NCI-H524 treated with DMSO at 0.1 percent for 48 hours (cell line): ENCODE results near the gene TMEM184C.

Source experiments
- DNase-seq: peaks from one replicate; lab custom pipeline; 2025; lab: John Stamatoyannopoulos, UW

Gene TMEM184C

DNA sequence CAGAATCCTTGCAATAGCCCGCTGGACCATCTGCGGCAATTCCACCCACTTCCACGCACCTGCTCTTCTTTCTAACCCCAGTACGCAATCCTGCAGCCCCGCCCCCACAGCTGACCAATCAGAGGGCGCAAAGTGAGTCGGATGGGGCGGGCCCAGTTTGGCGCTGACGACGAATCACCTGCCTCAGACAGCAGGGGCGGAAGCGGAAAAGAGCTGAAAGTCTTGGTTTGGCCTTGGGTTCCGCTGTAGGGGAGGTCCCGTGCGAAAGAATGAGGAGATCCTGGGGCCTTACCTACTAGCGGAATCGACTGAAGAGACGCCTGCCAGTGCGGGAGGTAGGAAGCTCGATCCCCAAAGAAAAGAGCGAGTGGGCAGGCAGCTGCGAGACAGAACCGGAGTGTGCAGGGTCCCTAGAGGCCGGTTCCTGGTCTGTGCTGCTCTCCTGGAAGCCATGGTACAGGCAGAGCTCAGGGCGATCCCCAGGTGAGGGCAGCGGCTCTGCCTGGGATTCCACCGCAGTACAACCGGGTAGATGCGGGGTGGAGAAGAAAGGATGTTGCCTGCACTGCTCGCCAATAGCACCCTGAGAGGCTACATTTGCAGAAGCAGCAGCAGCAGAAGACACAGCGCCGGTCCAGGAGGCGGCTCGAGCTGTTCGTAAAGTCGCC, at the start of gene TMEM184C:
Gene TMEM184C, plus strand, starts transcription at position 225 of the 668 bp plus-strand sequence. CDS start 560 bp downstream, outside the sequence.
- peak; percentile 79 for DNase-seq

DNA sequence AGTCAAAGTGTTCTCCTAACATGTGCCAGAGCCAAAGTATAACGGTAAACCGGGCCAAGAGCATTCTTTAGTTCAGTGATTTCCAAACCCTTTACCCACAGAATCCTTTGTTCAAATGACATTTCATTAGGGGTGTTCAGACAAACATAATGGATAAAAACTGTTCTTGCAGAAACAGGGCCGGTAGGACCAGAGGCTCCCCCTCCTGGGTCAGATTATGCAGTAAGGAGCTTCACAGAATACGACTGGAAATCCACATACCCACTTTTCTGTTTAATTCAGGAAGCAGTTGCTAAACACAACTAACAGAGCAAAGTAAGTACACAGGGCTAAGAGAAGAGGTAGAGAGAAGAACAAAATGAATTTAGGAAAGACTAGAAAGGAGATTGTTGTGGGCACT, 46.6 kb upstream of the TMEM184C start:
- no peak for DNase-seq

DNA sequence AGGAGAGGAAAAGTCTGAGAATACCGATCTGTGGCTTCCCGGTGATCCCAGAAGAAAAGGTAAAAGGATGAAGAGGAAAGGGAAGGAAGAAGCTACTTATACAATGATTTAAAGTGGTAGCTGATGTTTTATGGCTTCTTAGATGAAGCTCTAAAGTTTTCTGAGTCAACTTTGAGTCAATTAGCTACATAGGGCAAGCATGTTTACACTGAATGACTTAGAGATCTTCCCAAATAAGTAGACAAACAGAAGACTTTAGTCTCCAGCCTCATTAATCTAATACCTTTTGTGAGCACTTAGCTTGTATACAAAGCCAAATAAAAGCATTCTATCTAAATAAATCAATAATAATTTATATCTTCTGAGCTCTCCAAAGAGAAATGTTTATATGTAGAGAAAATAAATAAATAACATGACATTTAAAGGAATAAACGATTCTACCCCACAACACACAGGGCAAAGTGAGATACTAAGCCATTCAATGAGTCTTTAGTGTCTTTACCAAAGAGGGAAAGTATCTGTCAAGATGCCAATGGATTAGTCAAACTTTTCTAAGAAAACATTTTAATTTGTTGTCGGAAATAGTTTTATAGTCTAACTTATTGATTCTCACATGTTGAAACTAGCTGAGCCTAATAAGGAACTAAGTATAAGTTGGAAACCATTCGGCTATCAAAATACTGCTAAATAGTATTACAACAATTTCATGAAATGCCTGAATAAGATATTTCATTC, 46.0 kb upstream of the TMEM184C start:
- DNase-seq: no peak

DNA sequence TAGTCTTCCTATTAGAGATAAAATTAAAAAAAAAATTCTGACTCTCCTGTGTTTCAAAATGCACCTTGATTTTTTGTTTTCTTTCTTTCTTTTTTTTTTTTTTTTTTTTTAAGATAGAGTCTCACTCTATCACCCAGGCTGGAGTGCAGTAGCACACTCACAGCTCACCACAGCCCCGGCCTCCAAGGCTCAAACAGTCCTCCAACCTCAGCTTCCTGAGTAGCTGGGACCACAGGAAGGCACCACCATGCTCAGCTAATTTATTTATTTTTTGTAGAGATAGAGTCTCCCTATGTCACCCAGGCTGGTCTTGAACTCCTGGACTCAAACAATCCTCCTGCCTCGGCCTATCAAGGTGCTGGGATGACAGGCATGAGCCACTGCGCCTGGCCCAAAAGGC, 41.1 kb upstream of the TMEM184C start:
- no peak for DNase-seq

- no peak for DNase-seq
These were observed 39.1 kb upstream of the TMEM184C start for GRCh38 chr4:147578051-147578476.

DNA sequence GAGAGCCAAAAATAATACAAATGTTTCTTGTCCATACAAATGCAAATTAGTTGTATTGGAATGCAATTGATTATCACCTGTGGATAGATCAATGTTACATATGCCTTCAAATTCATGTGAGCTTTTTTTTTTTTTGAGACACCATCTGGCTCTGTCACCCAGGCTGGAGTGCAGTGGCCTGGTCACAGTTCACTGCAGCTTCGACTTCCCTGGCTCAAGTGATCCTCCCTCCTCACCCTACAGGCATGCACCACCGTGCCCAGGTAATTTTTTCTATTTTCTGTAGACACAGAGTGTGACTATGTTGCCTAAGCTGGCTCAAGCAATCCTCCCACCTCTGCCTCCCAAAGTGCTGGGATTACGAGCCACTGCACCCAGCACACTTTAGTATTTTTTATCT, 38.6 kb upstream of the TMEM184C start:
- DNase-seq: no peak

- DNase-seq: no peak
These were observed 36.8 kb upstream of the TMEM184C start for GRCh38 chr4:147580396-147580795.

GRCh38 chr4:147581606-147582350, 35.4 kb upstream of the TMEM184C start:
- no peak for DNase-seq

- no peak for DNase-seq
These were observed 34.7 kb upstream of the TMEM184C start for GRCh38 chr4:147582386-147583060.

GRCh38 chr4:147583876-147584275, 33.3 kb upstream of the TMEM184C start:
- no peak for DNase-seq

- DNase-seq: no peak
These were observed 31.2 kb upstream of the TMEM184C start for GRCh38 chr4:147586032-147586431.

GRCh38 chr4:147586637-147587036, 30.6 kb upstream of the TMEM184C start:
- no peak for DNase-seq

- DNase-seq: no peak
These were observed 30.2 kb upstream of the TMEM184C start for GRCh38 chr4:147587041-147587440.

- no peak for DNase-seq
These were observed 27.6 kb upstream of the TMEM184C start for GRCh38 chr4:147589586-147589985.

DNA sequence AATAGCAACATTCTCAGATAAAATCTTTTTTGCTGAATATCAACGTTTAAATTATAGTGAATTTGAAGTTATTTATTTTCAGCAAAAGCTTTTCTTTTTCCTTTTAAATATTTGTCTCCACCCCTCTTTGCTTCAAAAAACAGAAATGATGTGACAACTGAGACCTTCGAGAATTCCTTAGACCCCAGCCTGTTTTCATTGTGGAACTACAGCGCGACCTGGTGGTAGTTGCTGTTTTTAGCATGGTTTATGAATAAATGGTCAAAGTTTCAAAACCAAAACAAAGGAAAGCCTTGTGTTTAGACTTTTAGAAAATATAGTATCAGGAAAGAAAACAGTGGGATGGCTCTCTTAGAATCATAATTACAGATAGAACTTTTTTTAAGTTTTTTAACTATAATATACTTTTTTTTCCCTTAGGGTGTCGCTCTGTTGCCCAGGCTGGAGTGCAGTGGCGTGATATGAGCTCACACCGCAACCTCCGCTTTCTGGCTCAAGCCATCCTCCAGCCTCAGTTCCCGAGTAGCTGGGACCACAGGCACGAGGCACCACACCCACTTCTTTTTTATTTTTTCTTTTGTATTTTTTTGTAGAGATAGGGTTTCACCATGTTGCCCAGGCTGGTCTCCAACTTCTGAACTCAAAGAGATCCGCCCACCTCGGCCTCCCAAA, 26.8 kb upstream of the TMEM184C start:
- DNase-seq: no peak

- no peak for DNase-seq
These were observed 26.1 kb upstream of the TMEM184C start for GRCh38 chr4:147591106-147591505.

GRCh38 chr4:147594107-147594506, 23.1 kb upstream of the TMEM184C start:
- DNase-seq: no peak

- DNase-seq: no peak
These were observed 22.6 kb upstream of the TMEM184C start for GRCh38 chr4:147594578-147594977.

DNA sequence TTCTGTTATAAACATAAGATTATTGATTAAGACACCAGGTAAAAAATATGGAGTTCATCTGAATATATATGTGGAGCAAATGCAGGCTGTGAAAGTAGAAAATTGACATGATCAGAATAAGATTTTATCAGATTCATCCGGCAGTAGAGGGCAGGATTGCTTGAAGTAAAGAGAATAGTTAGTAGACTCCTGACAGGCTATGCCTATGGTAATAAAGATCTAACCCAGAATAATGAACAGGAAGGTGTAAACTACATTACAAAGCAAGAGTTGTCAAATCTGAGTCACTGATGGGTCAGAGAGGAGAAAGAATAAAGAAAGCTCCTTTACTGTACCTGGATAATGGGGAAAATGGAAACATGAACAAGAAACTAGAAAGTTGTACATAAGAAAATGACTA, 20.8 kb upstream of the TMEM184C start:
- DNase-seq: no peak

GRCh38 chr4:147596981-147597380, 20.2 kb upstream of the TMEM184C start:
- no peak for DNase-seq

GRCh38 chr4:147597561-147597960, 19.6 kb upstream of the TMEM184C start:
- DNase-seq: no peak

GRCh38 chr4:147599206-147599605, 18.0 kb upstream of the TMEM184C start:
- DNase-seq: no peak
